HG03045 (cell line): ENCODE results near the gene OAF.

ENCODE experiments used
- ATAC-seq: cut with Tn5 transposase; IDR thresholded peaks from one replicate; pipeline ENCODE4 v1.9.1; 2021; ENCODE audit warnings: mild to moderate bottlenecking, moderate library complexity; ENCODE audit not compliant: unreplicated experiment

Gene OAF

DNA sequence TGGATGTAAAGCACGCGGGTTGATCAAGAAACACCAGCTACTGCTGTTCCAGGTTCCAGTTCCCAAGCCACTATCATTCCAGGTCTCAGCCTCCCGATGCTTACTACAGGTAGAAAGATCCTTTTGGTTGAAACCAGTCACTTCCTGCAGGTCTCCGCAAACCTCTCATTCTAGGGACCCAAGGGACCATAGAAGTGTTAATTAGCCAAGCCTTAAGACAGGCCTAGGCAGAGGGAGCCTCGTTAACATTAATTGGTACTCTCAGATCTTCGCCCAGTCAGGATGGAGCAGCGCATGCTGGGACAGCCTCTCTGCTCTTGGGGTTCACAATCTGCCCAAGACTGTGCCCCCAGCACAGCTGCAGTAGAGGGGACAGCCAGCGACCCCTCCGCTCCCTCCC, 11.2 kb upstream of the OAF start:
- no peak for ATAC-seq

- no peak for ATAC-seq
Measured at GRCh38 chr11:120200677-120201076, 10.2 kb upstream of the OAF start.

GRCh38 chr11:120201653-120202052, 9.2 kb upstream of the OAF start:
- no peak for ATAC-seq

- no peak for ATAC-seq
Measured at GRCh38 chr11:120203626-120204025, 7.2 kb upstream of the OAF start.

DNA sequence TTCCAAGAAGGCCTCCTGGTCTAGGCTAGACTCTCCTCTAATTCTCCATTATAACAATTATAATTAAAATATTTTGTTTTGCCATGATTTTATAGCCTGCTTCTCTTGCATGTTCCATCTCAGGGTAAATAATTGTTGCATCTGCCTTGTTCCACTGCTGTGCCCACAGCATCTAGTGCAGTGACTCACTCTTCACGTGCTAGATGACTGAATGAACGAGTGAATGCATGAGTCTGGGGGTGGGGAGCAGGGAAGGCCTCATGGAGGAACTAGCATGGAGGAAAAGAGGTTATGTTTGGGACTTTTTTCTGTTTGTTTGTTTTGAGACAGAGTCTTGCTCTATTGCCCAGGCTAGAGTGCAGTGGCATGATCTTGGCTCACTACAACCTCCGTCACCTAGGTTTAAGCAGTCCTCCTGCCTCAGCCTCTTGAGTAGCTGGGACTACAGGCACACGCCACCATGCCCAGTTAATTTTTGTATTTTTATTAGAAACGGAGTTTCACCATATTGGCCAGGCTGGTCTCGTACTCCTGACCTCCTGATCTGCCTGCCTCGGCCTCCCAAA, 5.2 kb upstream of the OAF start:
- ATAC-seq: no peak

DNA sequence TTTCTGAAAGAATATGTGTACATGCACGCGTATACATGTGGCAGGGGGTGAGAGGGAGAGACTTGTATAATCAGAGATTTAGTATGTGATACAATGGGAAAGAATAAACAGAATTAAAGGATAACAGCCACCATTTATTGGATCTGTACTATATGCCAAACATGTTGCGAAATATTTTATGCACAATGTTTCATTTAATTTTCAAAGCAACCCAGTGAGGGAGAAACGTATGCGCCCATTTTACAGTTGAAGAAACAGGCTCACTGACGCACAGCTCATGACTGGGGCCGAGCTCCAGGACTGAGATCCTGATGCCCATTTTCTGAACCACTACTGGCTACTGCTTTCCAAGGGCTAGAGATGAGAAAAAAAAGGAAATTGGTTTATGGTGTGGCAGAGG, 3.3 kb upstream of the OAF start:
- ATAC-seq: no peak

DNA sequence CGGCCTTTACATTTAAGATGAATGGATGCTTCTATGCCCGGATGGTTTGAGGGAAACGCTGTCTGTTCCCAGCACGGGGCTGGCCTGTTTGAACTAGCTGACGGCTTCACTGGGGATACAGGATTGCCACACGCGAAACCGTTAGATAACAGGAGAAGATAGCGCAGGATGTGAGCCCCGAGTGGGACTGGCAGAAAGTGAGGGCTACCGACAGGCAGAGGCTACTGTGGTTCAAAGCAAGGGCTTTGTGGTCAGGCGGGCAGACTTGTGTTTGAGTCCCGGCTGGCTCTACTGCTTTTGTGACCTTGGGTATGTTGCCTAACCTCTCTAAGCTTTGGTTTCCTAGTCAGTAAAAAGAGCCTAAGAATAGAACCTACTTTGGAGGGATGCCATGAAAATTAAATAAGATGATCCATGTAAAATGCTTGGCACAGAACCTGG, 2.8 kb upstream of the OAF start:
- no peak for ATAC-seq

- no peak for ATAC-seq
Measured at GRCh38 chr11:120208777-120209176, 2.1 kb upstream of the OAF start.

GRCh38 chr11:120209746-120210625, 846 bp upstream of the OAF start:
- ATAC-seq: peak; percentile 7

- peak; percentile 3 for ATAC-seq
Measured at GRCh38 chr11:120211522-120212258, 858 bp downstream of the OAF start.

- no peak for ATAC-seq
Measured at GRCh38 chr11:120212259-120212878, 1.5 kb downstream of the OAF start.

DNA sequence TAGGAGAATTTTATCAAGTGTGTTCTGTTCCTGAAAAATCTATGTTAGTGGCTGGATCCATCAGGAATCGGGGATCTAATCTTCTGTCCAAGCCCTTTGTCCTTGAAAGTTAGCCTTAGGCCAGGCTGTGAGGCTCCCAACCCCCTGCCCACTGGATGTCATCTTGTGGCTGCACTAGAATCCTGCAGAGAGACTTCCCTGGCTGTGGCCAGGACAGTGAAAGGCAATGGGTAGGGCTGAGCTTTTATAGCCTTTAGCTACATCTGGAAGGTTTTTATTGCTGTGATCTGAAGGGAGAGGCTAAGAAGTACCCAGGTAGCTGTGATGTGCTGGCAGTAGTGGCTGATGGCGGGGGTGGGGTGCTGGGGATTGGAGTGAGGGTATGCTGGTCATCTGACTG, 2.1 kb downstream of the OAF start:
- ATAC-seq: no peak

GRCh38 chr11:120214581-120214980, 3.7 kb downstream of the OAF start:
- no peak for ATAC-seq

DNA sequence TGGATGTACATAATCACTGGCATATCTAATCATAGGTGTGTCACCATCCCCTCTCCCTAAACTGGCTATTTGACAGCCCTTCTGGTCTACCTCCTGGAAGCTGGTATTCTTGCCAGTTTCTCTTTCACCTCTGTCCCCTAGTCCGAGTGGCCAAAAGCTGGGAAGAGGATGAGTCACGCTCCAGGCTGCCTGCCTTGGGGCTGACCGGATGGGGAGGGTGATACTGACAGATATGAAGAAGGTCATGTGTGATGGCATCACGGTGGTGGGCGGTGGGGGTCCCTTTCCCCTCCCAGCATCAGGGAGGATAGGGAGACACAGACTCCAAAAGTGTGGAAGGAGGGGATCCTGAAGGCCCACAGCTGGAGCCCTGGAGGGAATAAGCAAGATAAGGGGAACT, 4.8 kb downstream of the OAF start:
- no peak for ATAC-seq

GRCh38 chr11:120216426-120217102, 5.7 kb downstream of the OAF start:
- no peak for ATAC-seq

- no peak for ATAC-seq
Measured at GRCh38 chr11:120217526-120217925, 6.7 kb downstream of the OAF start.

DNA sequence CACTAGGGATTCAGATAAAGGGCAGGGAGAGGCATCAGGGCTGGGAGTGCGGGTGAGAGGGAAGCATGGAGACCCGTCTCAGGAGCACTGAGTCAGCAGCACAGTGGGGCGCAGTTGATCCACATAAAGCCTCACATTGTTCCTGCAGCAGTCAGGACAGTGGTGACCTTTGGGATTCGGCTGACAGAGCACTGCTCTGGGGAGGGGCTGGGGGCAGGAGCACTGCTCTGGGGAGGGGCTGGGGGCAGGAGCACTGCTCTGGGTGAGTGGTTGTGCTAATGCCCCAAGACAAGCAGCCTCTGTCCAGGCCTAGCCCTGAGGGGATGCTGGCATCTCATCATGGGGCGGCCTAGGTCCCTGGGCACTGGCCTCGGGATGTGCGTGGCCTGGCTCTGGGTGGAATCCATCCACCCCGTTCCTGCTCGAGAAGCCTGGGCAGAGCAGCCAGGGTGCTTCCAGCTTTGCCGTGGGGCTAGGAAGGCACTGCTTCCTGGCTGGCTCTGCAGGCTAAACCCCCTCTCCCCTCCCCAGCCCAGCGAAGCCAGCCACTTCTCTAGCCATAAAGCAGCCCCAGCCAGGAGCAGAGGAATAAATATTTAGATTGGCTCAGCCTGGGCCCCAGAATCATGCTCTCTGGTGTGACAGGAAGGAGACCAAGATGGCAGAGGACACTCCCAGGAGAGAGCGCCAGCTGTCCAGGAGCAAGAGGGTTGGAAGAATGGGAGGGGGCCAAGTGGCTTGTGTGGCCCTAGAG, 7.3 kb downstream of the OAF start:
- no peak for ATAC-seq

- ATAC-seq: no peak
Measured at GRCh38 chr11:120218695-120219033, 7.8 kb downstream of the OAF start.

- no peak for ATAC-seq
Measured at GRCh38 chr11:120219232-120219937, 8.6 kb downstream of the OAF start.
